Gastrocnemius medialis (tissue), 4 donors: Measurements from ENCODE around the gene KEL. TPM values are rescaled to one million over a fixed set of nuclear protein-coding genes. Genes with fewer than 3 reads are reported as not detected.

ENCODE experiments used
- ATAC-seq, 2 donors: fragments of 150-250 bp; one replicate each; pipeline ENCODE4 v1.9.1; 2016
- DNase-seq, 2 donors: peaks; one replicate each; pipeline ENCODE4 v3.0.0-alpha.2; 2019
- H3K27ac ChIP-seq, 4 donors: fragments of 200-600 bp; sonication (generic); 1 replicate in 1 of 4; 2 replicates in 3 of 4; pipeline ENCODE4 v1.5.1; 2016 to 2018; ENCODE audit warnings: mild to moderate bottlenecking in 2 of 4, moderate library complexity in 1 of 4
- H3K27me3 ChIP-seq, 3 donors: fragments of 200-600 bp; sonication (generic) in 2 of 3; 1 replicate in 1 of 3; 2 replicates in 2 of 3; pipeline versions ENCODE4 v1.5.1 to v1.6.0; 2016 to 2019; ENCODE audit warnings: mild to moderate bottlenecking in 1 of 3, moderate library complexity in 1 of 3
- H3K36me3 ChIP-seq, 2 donors: fragments of 200-600 bp; sonication (generic) in 1 of 2; one replicate each; pipeline ENCODE4 v1.5.1; 2017 to 2018
- H3K4me1 ChIP-seq, 2 donors: fragments of 200-600 bp; sonication (generic) in 1 of 2; one replicate each; pipeline ENCODE4 v1.5.1; 2016 to 2017; ENCODE audit warnings: mild to moderate bottlenecking in 2 of 2
- H3K4me3 ChIP-seq, 4 donors: fragments of 200-600 bp; sonication (generic) in 3 of 4; 1 replicate in 1 of 4; 2 replicates in 3 of 4; pipeline ENCODE4 v1.5.1; 2016 to 2019; ENCODE audit warnings: mild to moderate bottlenecking in 2 of 4
- H3K9me3 ChIP-seq, 3 donors: fragments of 200-600 bp; sonication (generic) in 2 of 3; 1 replicate in 1 of 3; 2 replicates in 2 of 3; pipeline ENCODE4 v1.5.1; 2016 to 2019
- POLR2A ChIP-seq, 2 donors: fragments of 450-650 bp; IDR thresholded peaks; one replicate each; pipeline ENCODE4 v1.6.1; 2017; ENCODE audit warnings: antibody characterized with exemption in 2 of 2, mild to moderate bottlenecking in 2 of 2, moderate library complexity in 2 of 2
- in situ Hi-C, 4 donors: fragments of 200-750 bp; cut with MboI; loops; one replicate each; pipeline versions ENCODE4 v1.15.0 to v1.8.0; 2017; ENCODE audit warnings: low sequenced_read_pairs in 4 of 4
- intact Hi-C: fragments of 100-400 bp; cut with DNase I; formaldehyde crosslinking; loops from one replicate; pipeline ENCODE4 v1.15.1; 2023; ENCODE audit warnings: low total_unique reads
- total RNA-seq, 4 donors: library from RNA; depleted of rRNA; stranded (reverse); fragments of >200 nt; gene quantifications; one replicate each; pipeline versions ENCODE4 v1.1.0 to v1.2.3, GENCODE V29; 2016
- TF ChIP-seq, protein P1 (sequence below), 5 experiments: fragments of 450-650 bp in 3 of 5; fragments of 200-600 bp in 2 of 5; sonication (generic) in 2 of 5; IDR thresholded peaks in 4 of 5; conservative IDR thresholded peaks in 1 of 5; 1 replicate in 4 of 5; 2 replicates in 1 of 5; pipeline ENCODE4 v1.5.1; 2016 to 2019; ENCODE audit warnings: antibody characterized with exemption in 5 of 5, mild to moderate bottlenecking in 3 of 5, moderate library complexity in 3 of 5

The KEL gene
- total RNA-seq, 4 donors from 2014 or later, result not detected

DNA sequence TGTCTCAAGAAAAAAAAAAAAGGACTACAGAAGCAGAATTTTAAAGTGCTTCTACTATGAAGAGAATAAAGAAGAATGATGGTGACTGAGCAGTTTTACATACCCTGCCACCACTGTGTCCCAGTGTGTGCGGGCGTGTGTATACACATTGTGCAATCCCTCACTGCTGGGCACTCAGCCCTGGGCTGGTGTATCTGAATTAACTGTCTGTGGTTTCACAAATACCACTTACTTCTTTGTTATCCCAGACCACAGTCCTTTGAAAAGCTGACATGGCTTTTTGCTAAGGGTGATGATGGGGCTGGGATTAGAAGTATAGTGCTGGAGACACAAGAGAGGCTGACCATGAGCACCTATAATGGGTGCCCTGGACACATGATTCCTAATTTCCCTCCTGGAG is 55.5 kb downstream of the KEL start:
- Histone ChIP-seq H3K4me1 (no peaks in the 10 kb centered on the region), H3K4me3 (no peak overlapping the region), H3K27ac (no peak overlapping the region), H3K36me3 (no peaks in the 10 kb centered on the region), H3K9me3 (no peaks in the 10 kb centered on the region), H3K27me3 (no peaks in the 10 kb centered on the region)
- ATAC-seq (no peak), DNase-seq (no peak)
- no peak for TF ChIP-seq POLR2A (IDR thresholded peaks at IDR 0.05)
- TF ChIP-seq, protein P1, sequence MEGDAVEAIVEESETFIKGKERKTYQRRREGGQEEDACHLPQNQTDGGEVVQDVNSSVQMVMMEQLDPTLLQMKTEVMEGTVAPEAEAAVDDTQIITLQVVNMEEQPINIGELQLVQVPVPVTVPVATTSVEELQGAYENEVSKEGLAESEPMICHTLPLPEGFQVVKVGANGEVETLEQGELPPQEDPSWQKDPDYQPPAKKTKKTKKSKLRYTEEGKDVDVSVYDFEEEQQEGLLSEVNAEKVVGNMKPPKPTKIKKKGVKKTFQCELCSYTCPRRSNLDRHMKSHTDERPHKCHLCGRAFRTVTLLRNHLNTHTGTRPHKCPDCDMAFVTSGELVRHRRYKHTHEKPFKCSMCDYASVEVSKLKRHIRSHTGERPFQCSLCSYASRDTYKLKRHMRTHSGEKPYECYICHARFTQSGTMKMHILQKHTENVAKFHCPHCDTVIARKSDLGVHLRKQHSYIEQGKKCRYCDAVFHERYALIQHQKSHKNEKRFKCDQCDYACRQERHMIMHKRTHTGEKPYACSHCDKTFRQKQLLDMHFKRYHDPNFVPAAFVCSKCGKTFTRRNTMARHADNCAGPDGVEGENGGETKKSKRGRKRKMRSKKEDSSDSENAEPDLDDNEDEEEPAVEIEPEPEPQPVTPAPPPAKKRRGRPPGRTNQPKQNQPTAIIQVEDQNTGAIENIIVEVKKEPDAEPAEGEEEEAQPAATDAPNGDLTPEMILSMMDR (IDR thresholded peaks at IDR 0.05 in 4 of 5, conservative IDR thresholded peaks at IDR 0.05 in 1 of 5), result no peak
- intact Hi-C loops (no loop called here), in situ Hi-C loops (no loop called here)

DNA sequence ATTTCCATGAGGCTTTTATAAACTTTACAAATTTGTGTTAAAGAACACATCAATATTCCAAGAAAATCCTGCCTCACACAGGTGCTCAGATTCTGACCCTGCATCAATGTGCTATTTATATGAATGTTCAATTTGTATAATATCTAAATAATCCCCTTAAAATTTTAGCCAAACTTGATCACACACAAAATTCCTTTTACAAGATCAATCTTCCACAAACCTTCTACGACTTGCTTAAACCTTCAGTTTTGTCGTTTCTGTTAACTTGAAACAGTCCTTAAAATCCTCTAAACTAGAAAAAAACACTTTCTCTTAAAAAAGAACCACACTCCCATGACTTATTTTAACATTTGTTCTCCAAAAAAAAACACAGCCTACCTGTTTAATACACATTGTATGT is 56.4 kb downstream of the KEL start:
- Histone ChIP-seq H3K36me3 (no peaks in the 10 kb centered on the region), H3K27me3 (no peaks in the 10 kb centered on the region), H3K27ac (no peak overlapping the region), H3K9me3 (no peaks in the 10 kb centered on the region), H3K4me1 (no peaks in the 10 kb centered on the region), H3K4me3 (no peak overlapping the region)
- ATAC-seq (no peak), DNase-seq (no peak)
- in situ Hi-C loops (no loop called here), intact Hi-C loops (no loop called here)
- TF ChIP-seq, protein P1 (IDR thresholded peaks at IDR 0.05 in 4 of 5, conservative IDR thresholded peaks at IDR 0.05 in 1 of 5), result no peak
- no peak for TF ChIP-seq POLR2A (IDR thresholded peaks at IDR 0.05)

DNA sequence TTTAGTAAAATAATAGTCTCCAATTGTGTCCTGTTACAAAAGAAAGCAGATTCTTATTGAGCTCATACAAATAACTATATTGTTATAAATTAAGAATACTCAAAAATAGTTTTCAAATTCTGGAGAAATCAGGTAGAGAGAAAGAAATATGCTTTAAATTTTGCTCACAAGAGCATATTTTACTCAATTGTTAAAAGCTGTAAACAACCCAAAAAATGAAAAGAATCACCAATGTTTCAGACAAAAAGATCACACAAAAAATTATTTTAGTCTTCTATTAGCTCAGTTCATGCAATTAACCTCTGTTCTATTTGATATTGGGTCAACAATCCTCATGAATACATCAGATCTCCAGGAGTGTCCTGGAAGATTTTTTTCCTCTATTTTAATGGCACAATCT is 58.0 kb downstream of the KEL start:
- Histone ChIP-seq H3K27me3 (no peaks in the 10 kb centered on the region), H3K4me1 (no peaks in the 10 kb centered on the region), H3K36me3 (no peaks in the 10 kb centered on the region), H3K9me3 (no peaks in the 10 kb centered on the region), H3K27ac (no peak overlapping the region), H3K4me3 (no peak overlapping the region)
- in situ Hi-C loops (no loop called here), intact Hi-C loops (no loop called here)
- ATAC-seq, result no peak
- no peak for DNase-seq
- no peak for TF ChIP-seq POLR2A (IDR thresholded peaks at IDR 0.05)
- TF ChIP-seq, protein P1 (IDR thresholded peaks at IDR 0.05 in 4 of 5, conservative IDR thresholded peaks at IDR 0.05 in 1 of 5), result no peak

DNA sequence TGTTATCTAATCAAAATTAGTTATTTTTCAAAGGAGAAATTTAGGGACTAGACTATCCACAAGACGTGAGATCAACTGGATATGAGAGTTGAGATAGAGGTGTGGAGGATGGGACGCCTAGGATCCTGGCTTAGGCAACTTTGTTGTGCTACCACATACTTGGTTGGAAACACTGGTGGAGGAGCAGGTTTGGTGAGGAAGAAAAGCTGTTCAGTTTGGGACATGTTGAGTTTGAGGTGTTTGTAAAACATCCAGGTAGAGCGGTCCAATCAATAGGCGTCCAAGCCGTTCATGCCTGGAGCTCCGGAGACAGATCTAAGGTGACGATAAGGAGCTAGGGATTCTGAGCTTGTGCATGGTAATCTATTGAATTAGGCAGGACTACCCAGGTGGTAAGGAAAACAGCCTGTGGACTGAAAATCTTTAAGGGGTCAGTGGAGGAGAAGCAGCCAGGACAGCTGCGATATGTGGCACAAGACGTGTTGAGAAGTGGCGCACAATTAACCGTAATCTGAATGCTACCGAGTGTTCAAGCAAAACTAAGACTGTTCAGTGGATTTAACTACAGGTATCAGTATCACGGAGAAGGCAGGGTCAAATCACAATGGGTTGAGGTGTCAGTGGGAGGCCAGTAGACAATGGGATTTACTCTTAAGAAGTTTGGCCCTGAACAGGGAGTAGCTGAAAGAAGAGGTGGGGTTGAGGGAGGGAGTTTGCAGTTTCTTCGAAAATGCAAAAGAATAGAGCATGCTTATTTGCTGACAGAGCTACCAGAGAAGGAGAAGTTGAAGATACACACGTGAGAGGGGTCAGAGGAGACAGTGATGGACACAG is 60.5 kb downstream of the KEL start:
- in situ Hi-C loops (no loop called here), intact Hi-C loops (no loop called here)
- DNase-seq (no peak), ATAC-seq (no peak)
- Histone ChIP-seq H3K4me3 (no peak overlapping the region), H3K36me3 (no peaks in the 10 kb centered on the region), H3K4me1 (no peaks in the 10 kb centered on the region), H3K27me3 (no peaks in the 10 kb centered on the region), H3K27ac (no peak overlapping the region), H3K9me3 (no peaks in the 10 kb centered on the region)
- TF ChIP-seq POLR2A (IDR thresholded peaks at IDR 0.05), result no peak
- TF ChIP-seq, protein P1 (IDR thresholded peaks at IDR 0.05 in 4 of 5, conservative IDR thresholded peaks at IDR 0.05 in 1 of 5), result no peak
